Measurements from ENCODE around the gene RNF123. TPM values are rescaled to one million over a fixed set of nuclear protein-coding genes. Genes with fewer than 3 reads are reported as not detected.

The RNF123 gene
- total RNA-seq, 1 donor from 2014 or later: 60.0 TPM

DNA sequence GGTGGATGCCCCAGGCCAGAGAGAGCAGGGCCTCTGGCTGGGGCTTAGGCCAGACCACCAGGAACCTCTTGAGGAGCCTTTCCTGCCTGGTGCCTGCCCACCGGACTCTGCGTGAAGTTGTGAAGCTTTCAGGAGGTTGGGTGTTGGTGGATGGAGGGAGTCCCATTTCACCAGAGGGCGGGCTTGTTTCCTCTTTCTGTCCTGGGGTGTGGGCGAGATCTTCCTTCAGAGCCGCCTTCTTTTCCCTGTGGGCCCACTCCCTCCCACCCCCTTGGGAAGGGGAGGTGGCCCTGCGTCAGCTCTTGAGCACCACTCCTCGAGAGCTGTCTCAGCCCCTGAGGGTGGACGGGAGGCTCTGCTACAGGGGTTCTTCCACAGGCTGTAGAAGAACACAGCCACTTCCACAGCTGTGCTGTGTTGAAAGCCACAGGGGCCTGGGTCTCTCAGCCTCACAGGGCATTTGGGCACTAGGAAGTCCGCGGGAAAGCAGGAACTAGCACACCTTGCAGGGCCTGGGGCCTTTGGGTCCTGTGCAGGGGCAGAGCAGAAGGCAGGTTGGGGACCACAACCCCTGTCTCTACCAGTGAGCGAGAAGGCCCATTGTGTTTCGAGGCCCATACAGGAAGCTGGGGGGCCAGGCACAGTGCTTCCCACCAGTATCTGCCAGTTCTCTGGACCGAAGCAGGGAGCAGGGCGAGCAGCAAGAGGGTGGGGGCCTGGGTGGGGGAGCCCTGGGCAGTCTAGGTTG, 28.0 kb downstream of the RNF123 start:
- intact Hi-C loops (cut with micrococcal nuclease): no loop called here

DNA sequence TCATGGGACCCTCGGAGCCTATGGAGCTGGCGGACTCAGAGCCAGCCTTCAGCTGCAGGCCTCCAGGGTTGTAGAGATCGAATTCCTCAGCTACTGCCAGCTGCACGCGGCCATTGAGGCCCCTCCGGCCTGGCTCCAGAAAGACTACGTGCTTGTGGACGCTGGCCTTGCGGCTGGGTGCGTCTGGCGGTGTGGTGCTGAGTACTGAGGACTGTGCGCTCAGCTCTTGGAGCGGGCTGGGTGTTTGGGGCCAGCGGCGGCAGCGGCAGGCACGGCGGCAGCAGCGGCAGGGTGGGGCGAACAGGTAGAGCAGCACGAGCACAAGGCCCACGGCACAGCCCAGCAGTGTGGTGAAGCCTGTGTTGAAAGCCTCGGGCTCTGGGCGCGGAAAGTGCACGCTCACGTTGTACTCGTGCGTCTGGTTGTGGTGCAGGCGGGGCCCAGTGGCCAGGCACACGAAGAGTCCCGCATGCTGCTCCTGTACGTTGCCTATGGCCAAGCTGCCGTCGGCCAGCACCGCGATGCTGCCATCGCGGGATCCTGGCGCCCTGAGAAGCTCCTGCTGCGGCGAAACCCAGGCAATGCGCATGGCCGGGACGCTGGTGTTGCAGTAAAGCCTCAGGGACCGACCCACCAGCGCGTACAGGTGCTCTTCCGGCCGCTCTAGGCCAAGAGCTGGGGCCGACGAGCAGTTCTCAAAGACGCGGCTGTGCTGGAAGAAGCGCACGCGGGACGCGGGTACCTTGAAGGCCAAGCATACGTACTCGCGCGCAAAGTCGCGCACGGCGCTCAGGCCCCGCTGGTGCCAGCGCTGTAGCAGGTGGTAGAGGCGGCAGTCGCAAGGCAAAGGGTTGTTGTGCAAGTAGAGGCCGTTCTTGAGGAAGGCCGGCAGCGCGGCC, 28.9 kb downstream of the RNF123 start:
- intact Hi-C loops (cut with micrococcal nuclease): no loop called here

DNA sequence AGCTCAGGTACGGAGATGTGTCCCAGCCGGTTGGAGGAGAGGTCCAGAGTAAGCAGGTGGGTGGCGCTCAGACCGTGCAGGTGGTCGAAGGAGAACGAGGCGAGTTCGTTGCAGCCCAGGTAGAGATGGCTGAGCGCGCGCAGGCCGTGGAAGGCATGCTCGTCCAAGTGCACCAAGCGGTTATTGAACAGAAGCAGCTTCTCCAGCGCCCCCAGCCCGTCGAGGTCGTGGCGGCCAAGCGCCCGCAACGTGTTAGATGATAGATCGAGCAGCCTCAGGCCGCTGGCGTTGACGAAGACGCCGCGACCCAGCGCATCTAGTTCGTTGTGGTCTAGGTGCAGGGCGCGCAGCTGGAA, 29.5 kb downstream of the RNF123 start:
- intact Hi-C loops (cut with micrococcal nuclease): loop anchor here (1.0 kb wide), 9 partner anchors 30 to 580 kb away; partner anchors contain the start of genes APEH, BSN, HYAL3 and IP6K1

DNA sequence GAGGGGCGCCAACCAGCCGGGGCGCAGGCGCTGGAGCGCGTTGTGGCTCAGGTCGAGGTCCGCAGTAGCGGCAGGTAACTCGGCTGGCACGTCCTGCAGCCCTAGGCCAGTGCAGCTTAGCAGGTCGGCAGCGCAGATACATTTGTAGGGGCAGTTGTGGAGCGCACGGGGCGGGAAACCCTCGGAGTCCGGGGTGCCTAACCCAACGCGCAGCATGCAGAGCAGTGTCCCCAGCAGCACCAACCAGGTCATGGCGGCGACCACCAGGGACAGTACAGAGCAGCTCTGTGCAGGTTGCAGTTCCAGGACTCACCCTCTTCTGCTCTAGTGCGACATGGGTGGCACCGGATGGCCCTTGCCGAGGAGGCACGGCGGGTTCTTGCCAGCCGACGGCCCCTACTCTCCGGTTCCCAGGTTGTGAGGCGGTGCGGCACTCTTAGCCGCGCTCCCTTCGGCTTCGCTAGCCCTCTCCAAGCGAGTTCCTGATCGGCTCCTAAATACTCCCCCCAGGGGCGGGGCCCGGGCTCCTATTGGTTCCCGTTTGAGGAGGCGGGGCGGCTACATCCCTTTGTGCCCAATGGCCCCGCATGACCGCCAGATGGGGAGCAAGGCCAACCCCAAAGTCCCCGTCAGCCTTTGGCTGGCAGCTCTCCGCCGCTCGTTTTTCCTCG, 30.0 kb downstream of the RNF123 start, which contains the start of gene AMIGO3:
AMIGO3 (minus strand) TSS at position 471 of the 671 bp plus-strand sequence; CDS start at position 252, 219 bp downstream.
- intact Hi-C loops (cut with micrococcal nuclease): loop anchor here (1.0 kb wide), 9 partner anchors 30 to 580 kb away; partner anchors contain the start of genes APEH, BSN, HYAL3 and IP6K1

DNA sequence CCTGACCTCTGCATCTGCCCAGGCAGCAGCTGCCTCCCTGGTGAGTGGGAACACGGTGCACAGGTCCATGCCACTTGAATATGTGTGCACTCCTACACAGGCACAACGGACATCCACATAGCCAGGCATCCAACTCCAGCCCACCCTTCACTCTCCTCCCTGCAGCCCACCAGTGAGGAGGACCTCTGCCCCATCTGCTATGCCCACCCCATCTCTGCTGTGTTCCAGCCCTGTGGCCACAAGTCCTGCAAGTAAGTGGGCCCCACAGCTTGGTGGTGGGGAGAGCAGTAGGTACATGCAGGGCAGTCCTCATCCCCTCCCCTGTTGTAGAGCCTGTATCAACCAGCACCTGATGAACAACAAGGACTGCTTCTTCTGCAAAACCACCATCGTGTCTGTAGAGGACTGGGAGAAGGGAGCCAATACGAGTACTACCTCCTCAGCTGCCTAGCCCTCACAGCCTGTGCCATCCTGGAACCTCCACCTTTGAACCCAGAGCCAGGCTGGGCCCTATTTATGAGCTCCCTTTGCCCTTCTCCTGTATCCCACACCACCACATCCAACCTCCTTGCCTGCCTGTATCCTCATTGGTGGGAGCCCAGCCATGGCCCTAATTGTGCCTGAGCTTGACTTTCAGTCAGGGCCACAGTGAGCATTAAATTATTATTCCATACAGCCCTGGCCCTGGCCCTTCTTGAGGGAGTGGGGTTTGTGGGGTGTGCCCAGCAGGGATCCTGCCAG, 31.7 kb downstream of the RNF123 start:
- intact Hi-C loops (cut with micrococcal nuclease): loop anchor here (5.0 kb wide), 4 partner anchors 181 to 699 kb away; partner anchors contain the start of genes GNAI2, MST1R, NDUFAF3 and QRICH1

DNA sequence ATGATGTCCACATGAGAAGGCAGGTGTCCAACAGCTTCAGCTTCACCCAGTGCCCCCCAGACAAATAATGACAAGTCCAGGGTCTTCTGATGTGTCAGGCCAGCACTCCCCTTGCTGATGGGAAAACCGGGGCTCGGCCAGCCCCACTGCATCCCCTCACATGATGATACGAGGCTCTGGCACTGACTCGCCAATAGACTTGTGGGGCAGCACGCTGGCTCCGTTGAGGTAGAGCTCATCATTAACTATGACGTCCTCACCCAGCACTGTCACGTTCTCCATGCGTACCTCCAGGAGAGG, 32.2 kb downstream of the RNF123 start:
- intact Hi-C loops (cut with micrococcal nuclease): loop anchor here (5.0 kb wide), 4 partner anchors 181 to 699 kb away; partner anchors contain the start of genes GNAI2, MST1R, NDUFAF3 and QRICH1

DNA sequence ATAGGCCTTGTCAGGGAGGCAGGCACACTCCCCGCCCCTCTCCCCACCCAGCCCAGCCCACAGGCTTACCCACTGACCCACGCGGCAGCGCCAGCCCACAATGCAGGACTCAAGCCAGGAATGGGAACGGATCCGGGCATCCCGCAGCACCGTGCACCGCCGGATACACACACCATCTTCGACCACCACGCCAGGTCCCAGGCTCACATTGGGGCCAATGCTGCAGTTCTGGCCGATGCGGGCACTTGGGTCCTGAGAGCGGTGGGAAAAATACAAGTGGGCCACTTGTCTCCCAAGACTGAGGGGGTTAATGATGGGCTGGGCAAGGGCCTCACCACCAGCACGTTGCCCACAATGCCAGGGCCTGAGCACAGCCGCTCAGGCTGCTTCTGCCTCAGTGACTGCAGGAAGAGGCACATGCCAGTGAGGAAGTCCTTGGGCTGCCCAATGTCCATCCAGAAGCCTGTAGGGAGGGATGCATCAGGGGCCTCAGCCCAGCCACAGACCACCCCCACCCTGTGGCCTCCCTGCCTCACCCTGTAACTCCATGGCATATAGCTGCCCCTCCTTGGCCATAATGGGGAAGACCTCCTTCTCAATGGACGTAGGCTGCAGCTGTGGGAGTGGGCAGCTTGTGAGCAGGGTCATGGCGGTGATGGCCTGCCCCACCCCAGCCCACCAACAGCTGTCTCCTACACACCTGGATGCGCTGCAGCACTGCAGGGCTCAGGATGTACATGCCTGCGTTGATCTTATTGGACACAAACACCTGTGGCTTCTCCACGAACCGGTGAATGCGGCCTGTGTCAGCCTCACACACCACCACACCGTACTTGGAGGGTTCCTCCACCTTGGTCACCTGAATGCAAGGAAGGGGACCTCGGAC, 32.8 kb downstream of the RNF123 start:
- intact Hi-C loops (cut with micrococcal nuclease): loop anchor here (5.0 kb wide), 4 partner anchors 180 to 700 kb away; partner anchors contain the start of genes GNAI2, MST1R, NDUFAF3 and QRICH1

DNA sequence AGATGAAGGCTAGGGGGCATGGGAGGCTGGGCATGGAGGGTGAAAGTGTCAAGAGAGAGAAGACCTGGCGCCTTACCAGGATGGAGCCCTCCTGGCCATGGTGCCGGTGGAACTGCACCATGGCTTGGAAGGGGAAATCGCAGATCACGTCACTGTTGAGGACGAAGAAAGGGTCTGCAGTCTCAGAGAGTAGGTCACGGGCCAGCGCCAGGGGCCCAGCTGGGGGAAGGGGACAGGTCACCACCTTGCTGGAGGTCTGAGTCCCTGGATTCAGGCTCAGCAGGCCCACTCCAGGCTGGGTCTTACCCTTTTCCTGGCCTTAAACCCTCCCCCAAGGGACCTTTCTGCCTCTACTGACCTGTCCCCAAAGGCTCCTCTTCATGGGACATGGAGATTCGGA, 33.5 kb downstream of the RNF123 start:
- intact Hi-C loops (cut with micrococcal nuclease): loop anchor here (1.0 to 5.0 kb wide), 5 partner anchors 179 to 701 kb away; partner anchors contain the start of genes GNAI2, MST1R, NDUFAF3 and QRICH1

DNA sequence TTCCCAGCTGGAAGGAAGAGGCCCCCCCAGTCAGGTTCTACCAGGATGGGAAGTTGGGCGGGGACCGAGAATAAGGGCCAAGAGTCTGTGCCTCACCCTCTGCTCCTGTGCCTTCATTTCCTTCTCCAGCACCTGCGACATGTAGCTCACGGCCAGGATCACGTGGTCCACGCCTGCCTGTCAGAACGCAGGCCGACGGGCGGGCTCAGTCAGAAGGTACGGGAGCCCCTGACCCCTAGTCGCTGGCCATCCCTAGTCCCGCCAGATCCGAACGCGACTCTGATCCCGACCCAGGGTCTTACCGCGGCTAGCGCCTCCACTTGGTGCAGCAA, 33.9 kb downstream of the RNF123 start:
- intact Hi-C loops (cut with micrococcal nuclease): loop anchor here (1.0 to 5.0 kb wide), 5 partner anchors 179 to 701 kb away; partner anchors contain the start of genes GNAI2, MST1R, NDUFAF3 and QRICH1

DNA sequence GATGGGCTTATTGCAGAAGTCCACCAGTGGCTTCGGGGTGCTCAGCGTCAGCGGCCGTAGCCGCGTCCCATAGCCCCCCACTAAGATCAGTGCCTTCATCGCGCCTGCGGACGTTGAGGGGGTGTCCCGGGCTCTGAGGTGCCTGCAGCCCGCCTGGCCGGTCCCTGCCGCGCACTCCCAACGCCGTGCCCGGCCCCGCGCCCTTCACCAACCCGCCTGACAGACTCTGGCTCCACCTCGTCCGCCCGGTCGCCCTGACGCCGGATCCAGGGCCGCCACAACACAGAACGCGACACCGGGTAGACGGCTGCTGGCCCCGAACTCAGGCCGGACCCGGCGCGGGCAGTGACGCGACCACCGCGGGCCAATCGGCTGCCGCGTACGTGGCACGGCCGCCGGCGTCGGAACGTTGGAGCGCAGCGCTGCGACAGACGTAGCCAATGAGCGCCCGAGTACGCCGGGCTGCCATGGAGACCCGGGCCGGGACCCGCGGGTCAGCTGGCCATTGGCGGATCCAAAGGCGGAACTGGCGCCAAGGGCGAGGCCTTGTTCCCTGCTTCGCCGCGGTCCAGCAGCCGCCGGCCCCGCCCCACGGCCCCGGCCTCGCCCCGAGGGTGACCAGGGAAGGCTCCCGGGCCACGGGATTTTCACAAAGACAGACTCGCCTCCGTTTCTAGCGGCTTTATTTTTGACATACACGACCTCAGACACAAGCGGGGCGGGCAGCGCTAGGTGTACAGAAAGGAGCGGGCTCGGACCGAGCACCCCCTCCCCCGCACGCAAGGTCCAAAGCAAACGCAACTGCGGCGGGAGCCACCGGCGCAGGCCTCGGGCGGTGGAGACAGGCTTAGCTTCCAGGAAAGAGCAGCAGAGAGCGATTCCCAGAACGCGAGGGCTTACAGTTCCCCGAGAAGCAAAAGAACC, 34.5 kb downstream of the RNF123 start, which contains the start of gene GMPPB:
GMPPB (minus strand) TSS at position 324 of the 924 bp plus-strand sequence; CDS start at position 99, 225 bp downstream.
- intact Hi-C loops (cut with micrococcal nuclease): loop anchor here (1.0 to 5.0 kb wide), 10 partner anchors 50 to 702 kb away; partner anchors contain the start of genes APEH, GNAI2, IP6K1 and MST1R

DNA sequence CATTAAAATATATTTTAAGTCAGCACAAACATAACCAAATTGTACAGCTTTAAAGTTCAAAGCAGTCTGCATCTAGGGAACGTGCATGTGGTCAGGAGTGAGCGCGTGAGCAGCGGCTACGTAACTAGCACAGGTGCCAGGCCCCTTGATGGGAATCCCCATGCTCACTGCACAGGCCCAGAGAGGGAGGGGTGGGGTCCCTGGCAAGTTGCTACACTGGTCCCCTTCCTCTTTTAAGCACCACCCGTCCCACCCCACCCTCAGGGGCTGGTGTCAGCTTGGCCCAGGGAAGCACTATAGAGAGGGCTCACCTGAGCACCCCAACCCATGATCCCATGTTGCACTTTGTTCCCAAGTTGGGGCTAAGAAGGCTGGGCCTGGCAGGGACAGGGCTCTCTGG, 35.2 kb downstream of the RNF123 start:
- intact Hi-C loops (cut with micrococcal nuclease): loop anchor here (1.0 to 5.0 kb wide), 9 partner anchors 50 to 702 kb away; partner anchors contain the start of genes APEH, GNAI2, IP6K1 and MST1R

DNA sequence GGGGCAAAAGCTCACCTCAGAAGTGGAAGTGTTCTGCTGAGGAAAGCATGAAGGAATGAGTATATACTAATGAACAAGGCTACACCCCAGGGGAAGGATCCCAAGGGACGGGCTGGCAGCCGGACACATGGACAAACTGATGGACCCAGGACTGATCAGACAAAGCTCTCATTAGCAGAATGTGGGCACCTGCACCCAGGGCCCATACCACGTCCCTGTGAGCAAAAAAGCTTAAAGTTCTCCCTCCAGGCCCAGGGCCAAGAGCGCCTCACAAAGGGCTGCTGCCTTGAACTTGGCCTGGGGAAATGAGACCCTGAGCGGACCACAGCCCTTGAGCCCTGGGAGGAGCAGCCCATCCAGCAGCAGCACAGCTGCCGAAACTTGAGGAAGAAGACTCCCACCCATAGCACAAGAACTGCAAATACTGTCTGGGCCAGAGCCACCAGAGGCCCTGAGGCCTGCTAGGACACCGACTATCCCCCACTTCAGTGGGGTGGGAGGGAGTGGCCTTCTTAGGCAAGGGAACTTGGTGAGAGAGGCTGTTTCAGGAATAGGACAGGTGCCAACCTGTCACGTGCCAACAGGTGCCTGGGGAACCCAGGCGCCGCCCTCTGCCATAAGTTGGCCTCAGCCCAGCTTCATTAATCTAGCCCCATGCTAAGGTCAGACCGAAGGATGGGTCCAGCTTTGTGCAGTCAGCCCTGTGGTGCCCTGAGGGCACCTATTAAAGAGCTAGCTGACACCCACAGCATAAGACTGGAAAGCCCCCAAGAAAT, 36.7 kb downstream of the RNF123 start:
- intact Hi-C loops (cut with micrococcal nuclease): no loop called here

DNA sequence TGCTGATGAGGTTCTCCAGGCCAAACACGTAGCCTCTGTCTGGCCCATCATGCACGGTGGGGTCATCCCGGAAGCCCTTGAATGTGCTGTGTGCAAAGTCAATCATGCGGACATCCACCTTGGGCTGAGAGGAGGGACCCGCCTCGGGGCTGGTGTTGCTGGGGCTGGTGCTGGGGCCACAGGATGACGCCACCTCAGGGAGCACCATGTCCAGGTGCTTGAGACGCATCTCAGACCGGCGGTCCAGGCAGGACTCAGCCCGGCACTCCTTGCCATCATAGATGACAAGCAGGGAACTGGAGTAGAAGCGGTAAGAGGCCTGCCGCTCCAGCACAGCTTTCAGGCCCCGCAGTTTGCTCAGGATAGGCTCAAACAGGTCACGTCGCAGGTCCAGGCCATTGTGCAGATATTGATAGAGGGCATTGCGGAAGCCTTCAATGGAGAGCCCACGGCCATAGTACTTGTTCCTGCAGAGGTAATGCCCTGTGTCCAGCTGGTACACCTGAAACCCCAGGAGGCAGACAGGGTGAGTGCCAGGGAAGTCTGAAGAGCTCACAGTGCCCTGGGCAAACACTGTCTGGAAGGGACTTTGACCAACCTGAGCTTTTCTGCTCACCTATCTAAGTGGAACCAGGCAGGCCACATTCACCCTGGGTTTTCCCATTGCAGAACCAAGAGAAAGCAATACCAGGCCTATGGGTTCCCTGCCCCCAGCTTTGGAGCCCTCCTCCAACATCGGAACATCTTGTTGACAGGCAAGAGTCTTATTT, 38.0 kb downstream of the RNF123 start:
- intact Hi-C loops (cut with micrococcal nuclease): no loop called here

DNA sequence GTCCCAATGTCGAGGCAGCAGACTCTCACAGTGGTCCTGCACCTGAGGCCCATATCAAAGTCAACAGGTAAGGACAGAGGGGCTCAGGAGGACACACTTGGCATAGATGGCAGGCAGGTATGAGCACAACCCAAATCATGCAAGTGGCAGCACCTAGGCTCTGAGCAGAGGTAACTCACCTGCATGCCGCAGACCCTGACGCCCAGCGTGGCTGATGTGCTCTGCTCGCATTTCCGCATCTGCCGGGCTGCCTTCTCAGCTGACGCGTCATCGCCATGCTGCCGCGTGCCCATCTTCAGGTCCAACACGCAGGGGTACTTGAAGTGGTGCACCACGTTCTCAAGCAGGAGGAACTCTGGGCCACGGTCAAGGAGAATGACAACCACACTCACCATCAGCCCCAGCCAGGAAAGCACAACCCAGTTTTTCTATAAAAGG, 38.6 kb downstream of the RNF123 start:
- intact Hi-C loops (cut with micrococcal nuclease): no loop called here

DNA sequence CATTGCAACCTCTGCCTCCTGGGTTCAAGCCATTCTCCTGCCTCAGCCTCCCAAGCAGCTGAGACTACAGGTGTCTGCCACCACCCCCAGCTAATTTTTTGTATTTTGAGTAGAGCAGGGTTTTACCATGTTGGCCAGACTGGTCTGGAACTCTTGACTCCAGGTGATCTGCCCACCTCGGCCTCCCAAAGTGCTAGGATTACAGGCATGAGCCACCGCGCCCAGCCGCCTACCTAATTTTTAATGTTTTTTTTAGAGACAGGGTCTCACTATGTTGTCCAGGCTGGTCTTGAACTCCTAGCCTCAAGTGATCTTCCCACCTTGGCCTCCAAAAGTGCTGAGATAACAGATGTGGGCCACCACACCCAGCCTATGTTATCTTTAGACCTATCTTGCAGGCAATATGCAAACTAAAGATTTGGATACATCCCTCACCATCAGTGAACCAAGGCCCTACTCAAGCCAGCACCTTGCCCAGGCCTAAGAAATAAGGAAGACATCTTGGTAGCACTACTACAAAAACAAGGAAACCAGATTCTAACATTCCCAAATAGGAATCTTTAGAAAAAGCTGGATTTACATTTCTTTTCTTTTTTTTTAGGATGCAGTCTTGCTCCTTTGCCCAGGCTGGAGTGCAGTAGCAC, 40.7 kb downstream of the RNF123 start:
- intact Hi-C loops (cut with micrococcal nuclease): no loop called here

DNA sequence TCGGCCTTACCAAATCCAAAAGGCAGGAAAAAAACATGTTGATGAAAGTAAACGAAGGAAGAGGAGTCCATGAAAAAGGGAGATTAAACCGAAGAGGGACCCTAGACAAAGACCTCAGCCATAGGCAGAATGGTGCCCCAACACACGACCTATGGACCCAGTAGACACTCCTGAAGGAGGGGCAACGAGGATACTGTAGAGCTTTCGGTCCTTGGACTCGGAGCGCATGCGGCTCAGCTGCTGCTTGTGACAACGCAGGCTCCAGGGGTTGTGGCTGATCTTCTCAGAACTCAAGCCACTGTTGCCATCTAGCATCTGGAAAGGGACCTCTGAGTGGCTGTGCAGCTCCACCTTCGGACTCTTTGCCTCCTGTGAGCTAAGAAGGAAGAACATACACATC, 43.2 kb downstream of the RNF123 start:
- intact Hi-C loops (cut with micrococcal nuclease): no loop called here
